HUDEP-2 (cell line): Measurements from ENCODE around the gene DYDC1.
"Not testable (repeated sequence)": the region's sequence is repeated elsewhere in the genome, so short reads cannot be mapped to it uniquely, and the experiment has no call there.

Experiments used
- DNase-seq, 76 experiments: peaks; one replicate each; lab custom pipeline; 2025; ENCODE audit not compliant: unreplicated experiment in 76 of 76; lab: John Stamatoyannopoulos, UW

DYDC1 gene

GRCh38 chr10:80356563-80356988 is at the start of gene DYDC1, which contains the start of gene DYDC2:
Gene DYDC1 (minus strand): TSS chr10:80356755. CDS start chr10:80352601, 4,154 bp downstream.
Gene DYDC2 (plus strand): TSS chr10:80356781. CDS start chr10:80362444, 5,663 bp downstream.
- DNase-seq, result peak in 1 of 76 experiments; percentile 2

DNA sequence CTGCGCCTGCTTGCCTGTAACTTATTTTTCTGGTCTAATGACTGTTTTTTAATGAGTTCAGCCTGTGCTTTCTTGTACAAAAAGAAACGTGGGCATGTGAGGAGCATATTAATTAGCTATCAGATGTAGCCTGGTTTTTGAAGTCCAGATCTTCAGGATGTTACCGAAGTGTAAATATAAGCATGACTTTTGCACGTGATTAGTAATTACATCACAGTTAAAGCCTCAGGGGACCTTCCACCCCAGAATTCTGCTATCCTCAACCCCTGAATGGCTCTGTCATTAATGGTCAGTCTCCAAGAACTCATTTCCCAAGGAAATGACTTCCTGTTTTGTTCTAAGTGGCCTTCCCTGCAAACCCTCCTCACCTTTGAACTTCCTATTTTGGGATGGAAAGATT is 49.6 kb upstream of the DYDC1 start:
- no peak for DNase-seq

- no peak for DNase-seq
These were observed 49.1 kb upstream of the DYDC1 start for GRCh38 chr10:80405626-80406025.

DNA sequence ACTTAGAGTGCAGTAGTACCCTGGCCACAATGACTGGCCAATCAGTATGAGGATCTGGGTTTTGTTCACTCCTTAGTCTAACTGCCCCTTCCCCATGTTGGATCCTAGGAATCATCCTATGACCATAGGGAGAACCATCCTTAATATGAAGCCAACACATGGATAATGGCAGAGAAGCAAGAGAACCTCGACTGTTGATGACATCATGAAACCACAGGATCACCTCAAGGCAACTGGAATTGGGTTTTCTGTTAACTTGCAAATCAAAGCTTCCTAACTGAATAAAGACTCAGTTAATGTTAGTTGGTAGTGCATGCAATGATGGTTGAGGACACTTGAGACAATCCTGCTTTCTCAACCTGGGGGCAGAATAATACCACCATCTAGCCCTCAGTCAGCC is 48.5 kb upstream of the DYDC1 start:
- no peak for DNase-seq

DNA sequence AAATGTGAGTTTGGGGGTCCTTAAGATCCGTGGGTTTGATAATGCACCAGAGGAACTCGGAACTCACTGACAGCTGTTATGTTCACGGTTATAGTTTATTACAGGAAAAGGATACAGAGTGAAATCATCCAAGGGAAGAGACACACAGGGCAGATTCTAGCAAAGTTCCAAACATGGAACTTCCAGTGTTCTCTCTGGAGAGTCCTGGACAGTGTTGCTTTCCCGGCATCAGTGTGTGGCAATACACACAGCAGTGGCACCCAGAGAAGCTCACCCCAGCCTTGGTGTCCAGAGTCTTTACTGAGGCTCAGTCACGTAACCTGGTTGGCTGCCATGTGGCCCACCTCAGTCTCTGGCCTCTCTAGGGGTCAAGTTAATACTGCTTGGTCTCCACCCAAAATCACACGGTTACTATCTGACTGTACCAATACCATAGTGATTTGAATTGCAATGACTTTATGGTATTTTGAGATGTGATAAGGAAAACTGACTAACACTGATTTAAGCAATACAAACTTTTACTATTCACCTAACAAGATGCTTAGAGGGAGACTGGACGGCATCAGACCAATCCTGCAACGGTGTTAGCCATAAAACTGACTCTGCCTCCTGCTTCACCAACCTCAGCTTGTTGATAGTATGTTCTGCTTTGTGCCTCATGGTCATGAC is 43.7 kb upstream of the DYDC1 start:
- no peak for DNase-seq

GRCh38 chr10:80397014-80397413 is 40.5 kb upstream of the DYDC1 start:
- no peak for DNase-seq

DNA sequence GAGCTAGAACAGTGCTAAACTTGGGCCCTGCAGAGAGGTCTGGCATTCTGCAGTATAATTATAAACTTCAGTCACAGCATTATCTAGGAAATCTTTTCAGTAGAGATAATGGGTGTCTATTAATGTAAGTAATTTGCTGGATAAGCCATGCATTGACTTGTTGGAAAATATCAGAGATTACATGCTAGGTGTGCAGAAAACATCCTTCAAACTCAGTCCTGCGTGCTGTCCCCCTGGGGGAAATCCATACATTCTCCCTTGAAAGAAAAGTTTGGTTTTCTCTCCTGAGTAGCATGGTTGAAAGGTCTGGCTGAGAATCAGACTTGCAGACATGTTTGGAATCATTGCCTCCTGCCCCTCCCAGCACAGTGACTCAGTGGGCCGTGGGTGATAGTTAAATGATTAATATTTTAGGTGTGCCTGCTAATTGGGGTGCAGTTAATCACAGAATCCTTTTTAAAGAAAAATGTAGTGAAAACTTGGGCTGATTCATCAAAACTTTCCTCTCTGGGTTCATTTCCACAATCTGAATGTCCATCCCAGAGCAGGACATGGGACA is 37.9 kb upstream of the DYDC1 start:
- no peak for DNase-seq

GRCh38 chr10:80392250-80392649 is 35.7 kb upstream of the DYDC1 start:
- no peak for DNase-seq

GRCh38 chr10:80390740-80391139 is 34.2 kb upstream of the DYDC1 start:
- DNase-seq, result no peak

DNA sequence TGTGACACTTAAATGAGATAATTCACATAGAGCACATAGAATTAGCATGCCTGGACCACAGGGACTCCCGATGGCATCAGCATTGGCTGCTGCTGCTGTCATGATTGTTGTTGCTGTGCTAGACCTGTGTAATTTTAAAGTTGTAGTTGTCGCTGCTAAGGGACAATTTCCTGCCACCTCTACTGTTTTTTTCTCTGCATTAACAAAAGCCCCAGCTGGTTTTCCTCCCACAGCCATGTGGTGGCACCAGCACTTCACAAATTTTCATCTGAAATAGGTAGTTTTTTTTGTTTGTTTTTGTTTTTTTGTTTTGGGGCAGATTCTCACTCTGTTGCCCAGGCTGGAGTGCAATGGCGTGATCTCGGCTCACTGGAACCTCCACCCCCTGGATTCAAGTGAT is 26.4 kb upstream of the DYDC1 start:
- peak in 31 of 76 experiments; percentile 1 to 56 (median 19) for DNase-seq

- DNase-seq, result no peak
These were observed 23.6 kb upstream of the DYDC1 start for GRCh38 chr10:80380185-80380584.

DNA sequence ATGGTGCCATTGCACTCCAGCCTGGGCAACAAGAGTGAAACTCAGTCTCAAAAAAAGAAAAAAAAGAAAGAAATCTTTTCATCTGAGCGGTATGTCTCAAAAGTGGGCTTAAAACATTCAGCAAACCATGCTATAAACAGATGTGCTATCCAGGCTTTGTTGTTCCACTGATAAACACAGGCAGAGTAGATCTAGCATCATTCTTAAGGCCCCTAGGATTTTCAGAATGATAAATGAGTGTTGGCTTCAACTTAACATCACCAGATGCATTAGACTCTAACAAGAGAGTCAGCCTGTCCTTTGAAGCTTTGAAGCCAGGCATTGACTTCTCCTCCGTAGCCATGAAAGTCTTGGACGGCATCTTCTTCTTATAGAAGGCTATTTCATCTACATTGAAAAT is 23.1 kb upstream of the DYDC1 start:
- no peak for DNase-seq

- no peak for DNase-seq
These were observed 16.9 kb upstream of the DYDC1 start for GRCh38 chr10:80373502-80373901.

- no peak for DNase-seq
These were observed 16.1 kb upstream of the DYDC1 start for GRCh38 chr10:80372675-80373074.

DNA sequence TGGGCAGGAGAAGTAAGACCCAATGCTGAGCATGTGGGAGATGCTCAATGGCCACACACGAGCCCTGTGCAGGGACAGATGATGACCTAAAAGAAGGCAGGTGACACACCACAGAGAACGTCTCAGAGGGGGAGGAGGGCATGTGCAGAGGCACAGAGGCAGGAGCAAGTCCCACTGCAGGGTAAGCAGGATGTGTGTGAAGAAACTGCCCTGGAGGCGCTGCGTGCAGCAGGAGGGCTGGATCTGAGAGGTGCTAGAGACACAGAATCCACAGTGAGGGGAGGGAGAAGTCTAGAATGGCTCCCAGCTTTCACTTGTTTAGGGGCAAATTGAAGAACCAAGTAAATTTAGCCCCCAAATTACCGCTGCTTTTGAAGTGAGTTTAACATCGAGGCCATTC is 14.9 kb upstream of the DYDC1 start:
- no peak for DNase-seq

- no peak for DNase-seq
These were observed 9.0 kb upstream of the DYDC1 start for GRCh38 chr10:80365510-80365909.

- DNase-seq, result no peak
These were observed 3.1 kb upstream of the DYDC1 start for GRCh38 chr10:80359644-80360043.

- not testable (repeated sequence) for DNase-seq
These were observed 2.4 kb upstream of the DYDC1 start for GRCh38 chr10:80358925-80359324.

- DNase-seq, result no peak
These were observed 1.2 kb upstream of the DYDC1 start for GRCh38 chr10:80357851-80358125.

- no peak for DNase-seq
These were observed 665 bp upstream of the DYDC1 start for GRCh38 chr10:80356989-80357850.

- DNase-seq, result no peak
These were observed 5.3 kb downstream of the DYDC1 start for GRCh38 chr10:80351220-80351619.

DNA sequence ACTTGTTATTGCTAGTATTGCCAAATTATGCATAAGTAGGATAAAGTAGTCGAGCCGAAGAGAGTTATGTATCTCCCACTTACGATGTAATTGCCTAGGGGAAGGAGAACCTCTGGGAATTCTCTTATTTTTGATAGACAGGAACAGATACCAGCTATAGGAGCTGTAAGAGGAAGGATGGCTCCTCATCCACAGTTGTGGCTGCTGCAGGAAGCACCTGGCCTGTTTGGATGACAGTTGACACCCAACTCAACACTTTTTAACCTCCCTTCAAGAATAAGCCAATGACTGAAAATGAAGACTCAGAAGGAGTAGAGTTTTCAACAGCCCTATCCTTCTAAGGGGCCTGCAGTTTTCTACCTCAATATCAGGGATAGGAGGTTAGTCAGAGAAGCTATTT is 6.3 kb downstream of the DYDC1 start:
- no peak for DNase-seq
